CD4-positive, alpha-beta memory T cell (primary cell): ENCODE data around the gene FN1. TPM values are rescaled to one million over a fixed set of nuclear protein-coding genes. Genes with fewer than 3 reads are reported as not detected.

Experiments used
- CTCF ChIA-PET: fragments of 350-600 bp; sonication (Branson Sonifier 250); formaldehyde crosslinking; loops from one replicate; lab custom pipeline; 2021; ENCODE audit warnings: inconsistent platforms; ENCODE audit not compliant: partially characterized antibody; lab: Charles Lee
- POLR2A ChIA-PET: fragments of 350-600 bp; sonication (Branson Sonifier 250); formaldehyde crosslinking; loops from one replicate; lab custom pipeline; 2021; ENCODE audit not compliant: partially characterized antibody; lab: Charles Lee
- DNase-seq, 5 donors: peaks; one replicate each; pipeline versions ENCODE4 v3.0.0 to v3.0.0-alpha.2; 2020 to 2022; ENCODE audit warnings: mixed read lengths in 1 of 5
- H3K27ac ChIP-seq: one replicate; pipeline ENCODE4 v1.7.0; 2013; ENCODE audit warnings: low read depth, low read length
- H3K27me3 ChIP-seq: 2 replicates; pipeline ENCODE4 v1.7.0; 2013; ENCODE audit warnings: mild to moderate bottlenecking, low read length, moderate library complexity; ENCODE audit not compliant: insufficient read depth
- H3K36me3 ChIP-seq: 2 replicates; pipeline ENCODE4 v1.7.0; 2013; ENCODE audit warnings: mild to moderate bottlenecking, low read length, moderate library complexity; ENCODE audit not compliant: insufficient read depth
- H3K4me1 ChIP-seq: 2 replicates; pipeline ENCODE4 v1.7.0; 2013; ENCODE audit warnings: mild to moderate bottlenecking, low read length, moderate library complexity; ENCODE audit not compliant: insufficient read depth
- H3K4me3 ChIP-seq, 2 donors: one replicate each; pipeline ENCODE4 v1.7.0; 2013; ENCODE audit warnings: low read length in 2 of 2, mild to moderate bottlenecking in 1 of 2
- H3K9me3 ChIP-seq, 2 donors: one replicate each; pipeline ENCODE4 v1.7.0; 2013; ENCODE audit warnings: low read length in 2 of 2, control low read depth in 1 of 2; ENCODE audit not compliant: control insufficient read depth in 1 of 2
- H3K27ac Mint-ChIP-seq, 7 donors: one replicate each; pipeline ENCODE4 v1.8.0; 2020 to 2021; ENCODE audit warnings: mixed read lengths in 7 of 7, mild to moderate bottlenecking in 6 of 7, inconsistent platforms in 3 of 7, moderate library complexity in 3 of 7
- H3K27me3 Mint-ChIP-seq, 2 donors: one replicate each; pipeline ENCODE4 v1.8.0; 2020 to 2021; ENCODE audit warnings: mixed read lengths in 2 of 2
- H3K36me3 Mint-ChIP-seq, 2 donors: one replicate each; pipeline ENCODE4 v1.8.0; 2020 to 2021; ENCODE audit warnings: mixed read lengths in 2 of 2, inconsistent platforms in 1 of 2, mild to moderate bottlenecking in 1 of 2
- H3K4me1 Mint-ChIP-seq, 4 donors: one replicate each; pipeline ENCODE4 v1.8.0; 2020 to 2021; ENCODE audit warnings: mixed read lengths in 4 of 4, mild to moderate bottlenecking in 1 of 4
- H3K4me3 Mint-ChIP-seq, 8 donors: one replicate each; pipeline ENCODE4 v1.8.0; 2020 to 2021; ENCODE audit warnings: mixed read lengths in 8 of 8, mild to moderate bottlenecking in 7 of 8, moderate library complexity in 6 of 8, inconsistent platforms in 3 of 8
- H3K9me3 Mint-ChIP-seq, 8 donors: one replicate each; pipeline ENCODE4 v1.8.0; 2020 to 2021; ENCODE audit warnings: mixed read lengths in 8 of 8, mild to moderate bottlenecking in 5 of 8, inconsistent platforms in 3 of 8, moderate library complexity in 1 of 8
- intact Hi-C: fragments of 100-400 bp; cut with micrococcal nuclease; formaldehyde crosslinking; loops from one replicate; pipeline ENCODE4 v1.15.1; 2023
- polyA plus RNA-seq, 2 donors: library from polyadenylated mRNA; unstranded; fragments of 300-500 nt; fragmentation: Illumina TruSeq; gene quantifications; one replicate each; pipeline ENCODE4 v1.2.3, GENCODE V29; 2021
- total RNA-seq, 2 experiments: library from RNA; stranded (reverse); gene quantifications; one replicate each; pipeline ENCODE4 v1.2.3, GENCODE V29; 2021

Gene FN1
- total and polyA plus RNA-seq, 4 experiments from 2014 or later, result 0.38 to 1.2 TPM; not detected in 2

GRCh38 chr2:215434447-215435279 lies 1.2 kb downstream of the FN1 start:
- no peak overlapping the region for H3K27ac Mint-ChIP-seq
- ChIA-PET CTCF (no interaction called here), POLR2A (no interaction called here)
- Histone ChIP-seq H3K4me1 (peaks cover 19% of the 10 kb centered on the region), H3K27ac (no peak overlapping the region), H3K4me3 (no peak overlapping the region), H3K27me3 (peaks cover 33% of the 10 kb centered on the region), H3K36me3 (no peaks in the 10 kb centered on the region), H3K9me3 (no peaks in the 10 kb centered on the region)
- no peak for DNase-seq
- peaks cover 0 to 4% (median 1%) of the 10 kb centered on the region in 8 donors for H3K9me3 Mint-ChIP-seq
- H3K4me3 Mint-ChIP-seq, result peak overlapping the region; percentile 47 to 80 (median 71)
- H3K36me3 Mint-ChIP-seq, result peaks cover 0 to 4% of the 10 kb centered on the region in 2 donors
- intact Hi-C loops, result no loop called here
- peaks cover 14 to 28% (median 17%) of the 10 kb centered on the region in 4 donors for H3K4me1 Mint-ChIP-seq
- peaks cover 55 to 61% of the 10 kb centered on the region in 2 donors for H3K27me3 Mint-ChIP-seq

DNA sequence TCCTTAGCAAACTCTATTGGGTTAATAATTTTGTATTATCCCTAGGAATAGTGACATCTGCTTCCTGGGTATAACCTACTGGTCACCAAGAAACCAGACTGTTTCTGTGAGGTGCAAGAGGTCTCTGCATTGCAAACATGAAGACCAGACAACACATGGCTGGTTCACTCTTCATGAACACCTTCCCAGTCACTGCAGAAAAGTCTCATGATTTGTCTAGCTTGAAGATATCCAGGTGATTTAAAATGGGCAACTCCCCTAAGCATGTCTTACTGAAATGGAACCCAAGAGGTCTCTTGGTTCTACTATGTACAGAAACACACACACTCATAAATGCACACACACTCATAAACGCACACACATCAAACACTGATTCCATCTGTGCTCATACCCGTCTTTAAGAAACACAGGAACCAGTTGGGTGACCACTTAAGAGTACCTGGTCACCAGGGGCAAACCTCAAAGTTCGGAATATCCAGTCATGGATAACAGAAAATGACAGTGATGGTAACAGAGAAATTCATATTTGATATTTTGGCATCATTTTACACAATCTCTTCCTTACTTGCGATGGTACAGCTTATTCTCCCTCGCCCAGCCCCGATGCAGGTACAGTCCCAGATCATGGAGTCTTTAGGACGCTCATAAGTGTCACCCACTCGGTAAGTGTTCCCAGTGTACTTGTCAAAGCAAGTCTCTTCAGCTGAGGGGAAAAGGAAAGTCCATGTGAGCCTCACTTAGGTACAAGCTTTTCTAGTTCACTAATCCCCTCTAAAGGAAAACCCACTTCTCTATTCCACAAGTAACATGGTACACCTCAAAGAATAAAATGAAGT lies 2.9 kb downstream of the FN1 start:
- Histone ChIP-seq H3K36me3 (no peaks in the 10 kb centered on the region), H3K4me3 (no peak overlapping the region), H3K27me3 (peaks cover 33% of the 10 kb centered on the region), H3K9me3 (no peaks in the 10 kb centered on the region), H3K27ac (no peak overlapping the region), H3K4me1 (peaks cover 19% of the 10 kb centered on the region)
- peaks cover 0 to 4% of the 10 kb centered on the region in 2 donors for H3K36me3 Mint-ChIP-seq
- peaks cover 54 to 63% of the 10 kb centered on the region in 2 donors for H3K27me3 Mint-ChIP-seq
- intact Hi-C loops, result no loop called here
- H3K27ac Mint-ChIP-seq, result no peak overlapping the region
- DNase-seq, result no peak
- H3K4me1 Mint-ChIP-seq, result peaks cover 14 to 27% (median 17%) of the 10 kb centered on the region in 4 donors
- H3K9me3 Mint-ChIP-seq, result peaks cover 0 to 4% (median 1%) of the 10 kb centered on the region in 8 donors
- no peak overlapping the region for H3K4me3 Mint-ChIP-seq
- POLR2A ChIA-PET, result no interaction called here
- CTCF ChIA-PET, result no interaction called here

DNA sequence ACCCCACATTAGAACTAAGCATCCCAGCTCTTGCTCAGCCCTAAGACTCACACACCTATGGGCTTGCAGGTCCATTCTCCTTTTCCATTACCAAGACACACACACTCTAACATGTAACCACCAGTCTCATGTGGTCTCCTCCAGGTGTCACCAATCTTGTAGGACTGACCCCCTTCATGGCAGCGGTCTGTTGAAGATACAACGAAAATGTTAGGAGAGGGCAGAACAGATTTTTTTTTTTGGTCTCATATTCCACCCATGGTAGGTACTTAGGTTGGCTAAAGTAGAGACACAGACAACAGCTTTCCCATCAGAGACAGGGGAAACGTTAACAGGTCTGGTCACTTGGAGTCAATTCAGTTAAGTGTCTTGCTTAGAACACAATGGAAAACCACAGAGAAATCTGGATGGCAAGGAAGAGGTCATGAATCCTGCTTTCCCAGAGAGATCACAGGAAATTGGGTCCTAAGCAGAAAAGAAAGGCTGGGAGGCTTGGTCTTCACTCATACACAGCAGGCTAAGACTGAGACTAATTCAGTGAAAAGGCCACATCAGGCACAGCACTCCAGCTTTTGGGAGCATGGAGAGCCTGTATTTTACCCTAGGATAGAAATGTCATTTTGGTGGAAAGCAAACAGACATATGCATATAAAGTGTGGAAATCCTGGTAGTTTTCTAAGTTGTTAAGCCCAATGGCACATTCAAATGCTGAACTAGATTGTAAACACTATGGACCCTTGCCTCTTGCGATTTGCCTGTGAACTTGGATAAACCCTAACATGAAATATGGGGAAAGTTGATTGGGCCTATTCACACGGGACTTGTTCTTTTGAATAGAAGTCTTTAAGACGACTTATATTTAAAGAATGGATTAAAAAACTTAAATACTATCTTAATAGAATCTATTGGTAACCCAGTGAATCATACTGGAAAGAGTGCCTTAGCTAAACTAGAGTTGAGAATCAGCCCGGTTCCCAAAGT lies 3.8 kb downstream of the FN1 start:
- Histone ChIP-seq H3K27me3 (peaks cover 32% of the 10 kb centered on the region), H3K9me3 (no peaks in the 10 kb centered on the region)
- intact Hi-C loops, result no loop called here

DNA sequence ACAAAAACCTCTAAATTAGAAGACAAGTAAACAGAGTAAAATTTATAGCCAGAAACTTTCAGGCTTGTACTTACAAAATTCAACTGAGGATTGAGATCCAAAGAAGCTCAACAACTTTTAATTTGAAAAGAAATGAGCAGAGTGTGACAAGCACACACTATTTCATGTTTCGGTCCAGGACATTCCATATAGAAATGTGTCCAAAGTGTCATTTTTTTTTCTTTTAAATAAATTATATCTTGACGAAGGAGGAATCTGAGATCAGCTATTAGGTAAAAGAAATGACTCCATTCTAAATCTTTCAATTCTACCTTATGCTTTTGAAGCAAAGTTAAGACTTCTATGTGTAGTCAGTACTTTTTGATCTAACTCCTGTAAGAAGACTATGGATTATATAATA lies 4.6 kb downstream of the FN1 start:
- ChIA-PET POLR2A (no interaction called here), CTCF (no interaction called here)
- Histone ChIP-seq H3K4me3 (no peak overlapping the region), H3K4me1 (peaks cover 11% of the 10 kb centered on the region), H3K27me3 (peaks cover 27% of the 10 kb centered on the region), H3K36me3 (no peaks in the 10 kb centered on the region), H3K27ac (no peak overlapping the region), H3K9me3 (no peaks in the 10 kb centered on the region)
- Mint-ChIP-seq H3K9me3 (peaks cover 0 to 4% (median 1%) of the 10 kb centered on the region in 8 donors), H3K36me3 (peaks cover 0 to 4% of the 10 kb centered on the region in 2 donors), H3K27ac (no peak overlapping the region), H3K27me3 (peaks cover 43 to 52% of the 10 kb centered on the region in 2 donors), H3K4me1 (peaks cover 6 to 14% (median 8%) of the 10 kb centered on the region in 4 donors), H3K4me3 (no peak overlapping the region)
- intact Hi-C loops, result no loop called here
- DNase-seq, result no peak

More for the DNA sequence above, 3.8 kb downstream of the FN1 start:
- peaks cover 19% of the 10 kb centered on the region for H3K4me1 ChIP-seq
- peaks cover 0 to 4% (median 1%) of the 10 kb centered on the region in 8 donors for H3K9me3 Mint-ChIP-seq
- H3K36me3 ChIP-seq, result no peaks in the 10 kb centered on the region
- no peak overlapping the region for H3K4me3 ChIP-seq
- H3K27me3 Mint-ChIP-seq, result peaks cover 50 to 58% of the 10 kb centered on the region in 2 donors
- H3K4me1 Mint-ChIP-seq, result peaks cover 12 to 22% (median 15%) of the 10 kb centered on the region in 4 donors
- no peak overlapping the region for H3K27ac ChIP-seq
- no peak overlapping the region for H3K27ac Mint-ChIP-seq
- H3K36me3 Mint-ChIP-seq, result peaks cover 0 to 4% of the 10 kb centered on the region in 2 donors
- no peak for DNase-seq
- no peak overlapping the region for H3K4me3 Mint-ChIP-seq
- ChIA-PET CTCF (no interaction called here), POLR2A (no interaction called here)

GRCh38 chr2:215430528-215431187 lies 5.2 kb downstream of the FN1 start:
- no peak overlapping the region for H3K27ac ChIP-seq
- no peak overlapping the region for H3K4me3 Mint-ChIP-seq
- intact Hi-C loops, result no loop called here
- H3K4me1 Mint-ChIP-seq, result peaks cover 4 to 11% (median 8%) of the 10 kb centered on the region in 4 donors
- H3K27ac Mint-ChIP-seq, result no peak overlapping the region
- peaks cover 8% of the 10 kb centered on the region for H3K4me1 ChIP-seq
- DNase-seq, result no peak
- H3K4me3 ChIP-seq, result no peak overlapping the region
- CTCF ChIA-PET, result no interaction called here
- H3K27me3 Mint-ChIP-seq, result peaks cover 44 to 50% of the 10 kb centered on the region in 2 donors
- peaks cover 26% of the 10 kb centered on the region for H3K27me3 ChIP-seq
- H3K36me3 ChIP-seq, result no peaks in the 10 kb centered on the region
- peaks cover 0 to 4% (median 1%) of the 10 kb centered on the region in 8 donors for H3K9me3 Mint-ChIP-seq
- H3K9me3 ChIP-seq, result no peaks in the 10 kb centered on the region
- POLR2A ChIA-PET, result no interaction called here
- peaks cover 0 to 4% of the 10 kb centered on the region in 2 donors for H3K36me3 Mint-ChIP-seq

DNA sequence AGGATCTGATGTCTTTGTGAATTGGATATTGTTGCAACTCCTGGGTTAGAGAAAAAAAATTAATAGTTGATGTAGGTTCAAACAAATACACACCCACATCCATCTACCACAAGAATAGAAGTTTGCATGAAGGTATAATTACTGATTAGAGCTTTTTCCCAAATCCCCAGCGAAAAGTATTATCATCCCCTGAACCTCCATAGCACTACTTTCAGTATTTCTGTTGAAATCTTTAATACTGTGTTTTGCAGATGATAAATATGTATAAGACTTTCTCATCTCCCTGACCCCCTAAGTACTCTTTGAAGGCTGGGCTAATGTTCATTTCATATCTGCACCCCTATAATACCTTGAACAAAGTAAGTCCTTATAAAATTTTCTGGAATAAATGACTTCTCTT lies 6.4 kb downstream of the FN1 start:
- Histone ChIP-seq H3K4me1 (no peaks in the 10 kb centered on the region), H3K27ac (no peak overlapping the region), H3K27me3 (peaks cover 15% of the 10 kb centered on the region), H3K36me3 (no peaks in the 10 kb centered on the region), H3K9me3 (no peaks in the 10 kb centered on the region), H3K4me3 (no peak overlapping the region)
- intact Hi-C loops, result no loop called here
- POLR2A ChIA-PET, result no interaction called here
- H3K27me3 Mint-ChIP-seq, result peaks cover 34 to 41% of the 10 kb centered on the region in 2 donors
- no peaks in the 10 kb centered on the region for H3K4me1 Mint-ChIP-seq
- CTCF ChIA-PET, result interaction anchor here (0.5 kb wide), 1 partner anchor 164 kb away, joined by 3 read pairs; no protein-coding TSS in a partner anchor
- peaks cover 0 to 3% (median 0%) of the 10 kb centered on the region in 8 donors for H3K9me3 Mint-ChIP-seq
- H3K27ac Mint-ChIP-seq, result no peak overlapping the region
- DNase-seq, result no peak
- peaks cover 0 to 4% of the 10 kb centered on the region in 2 donors for H3K36me3 Mint-ChIP-seq
- H3K4me3 Mint-ChIP-seq, result no peak overlapping the region
